GM12878 (cell line): ENCODE data around the gene FZD8. TPM values are rescaled to one million over a fixed set of nuclear protein-coding genes. Genes with fewer than 3 reads are reported as not detected.

Experiments used
- ATAC-seq: fragments of 200-7000 bp; cut with Tn5 transposase; 3 replicates; pipeline ENCODE4 v1.9.1; 2020; ENCODE audit warnings: mild to moderate bottlenecking, moderate library complexity
- Bru-seq: library from RNA; stranded (reverse); fragments of 400-500 nt; gene quantifications from one replicate; lab custom pipeline; 2021; lab: Mats Ljungman, UMichigan
- BruChase-seq, 2 experiments: library from RNA; stranded (reverse); fragments of 400-500 nt; gene quantifications; one replicate each; lab custom pipeline; 2021; lab: Mats Ljungman, UMichigan
- BruUV-seq: library from RNA; stranded (reverse); fragments of 400-500 nt; replicated peaks from 2 replicates; lab custom pipeline; 2021; lab: Mats Ljungman, UMichigan
- CTCF ChIA-PET: fragments of 300-600 bp; sonication (Branson Sonifier 250); formaldehyde crosslinking; extraction: SDS; loops from one replicate; lab custom pipeline; 2021; ENCODE audit warnings: inconsistent platforms; lab: Yijun Ruan, JAX
- POLR2A ChIA-PET: fragments of 350-600 bp; formaldehyde crosslinking; extraction: SDS; loops from one replicate; lab custom pipeline; 2021; ENCODE audit warnings: inconsistent platforms; lab: Charles Lee
- RAD21 ChIA-PET: fragments of 300-600 bp; sonication (Branson Sonifier 250); formaldehyde crosslinking; loops from one replicate; lab custom pipeline; 2023; ENCODE audit warnings: antibody characterized with exemption; ENCODE audit not compliant: unreplicated experiment; lab: Charles Lee
- SMC1A ChIA-PET: fragments of 300-600 bp; sonication (Branson Sonifier 250); formaldehyde crosslinking; loops from one replicate; lab custom pipeline; 2023; ENCODE audit not compliant: unreplicated experiment, uncharacterized antibody; lab: Charles Lee
- DNase-seq: peaks from one replicate; pipeline ENCODE4 v3.0.0-alpha.2; 2011; ENCODE audit warnings: low read depth, low spot score
- FAIRE-seq: peaks from 3 replicates; lab custom pipeline; 2011; peaks lifted over from hg19 to GRCh38; lab: Jason Lieb, UNC
- H2AFZ ChIP-seq: 2 replicates; pipeline ENCODE4 v1.6.0; 2011; ENCODE audit warnings: low read depth, low read length, control low read depth; ENCODE audit not compliant: control insufficient read depth
- H3K27ac ChIP-seq: 2 replicates; pipeline ENCODE4 v1.5.1; 2011; ENCODE audit warnings: control low read depth; ENCODE audit not compliant: control insufficient read depth, insufficient read depth
- H3K27me3 ChIP-seq, 2 experiments: replicated peaks in 1 of 2; 2 replicates each; pipeline versions ENCODE4 v1.6.0 to v1.6.1; 2011; ENCODE audit warnings: low read length in 1 of 2; ENCODE audit not compliant: control insufficient read depth in 2 of 2, insufficient read depth in 2 of 2
- H3K36me3 ChIP-seq, 2 experiments: 2 replicates each; pipeline ENCODE4 v1.5.1; 2011; ENCODE audit warnings: low read length in 1 of 2; ENCODE audit not compliant: control insufficient read depth in 2 of 2, insufficient read depth in 2 of 2
- H3K4me1 ChIP-seq: 2 replicates; pipeline ENCODE4 v1.6.1; 2011; ENCODE audit warnings: mild to moderate bottlenecking, low read length, moderate library complexity, mixed read lengths; ENCODE audit not compliant: control insufficient read depth, insufficient read depth
- H3K4me2 ChIP-seq: 2 replicates; pipeline ENCODE4 v1.6.0; 2011; ENCODE audit warnings: control low read depth; ENCODE audit not compliant: control insufficient read depth, insufficient read depth
- H3K4me3 ChIP-seq: fragments of 200-600 bp; sonication (generic); 2 replicates; pipeline ENCODE4 v1.5.1; 2016
- H3K79me2 ChIP-seq: 2 replicates; pipeline ENCODE4 v1.6.0; 2011; ENCODE audit warnings: low read length; ENCODE audit not compliant: control insufficient read depth, insufficient read depth
- H3K9ac ChIP-seq: 2 replicates; pipeline ENCODE4 v1.8.0; 2011; ENCODE audit warnings: low read length, control low read depth, mixed read lengths; ENCODE audit not compliant: control insufficient read depth, insufficient read depth
- H3K9me3 ChIP-seq: replicated peaks from 3 replicates; pipeline ENCODE4 v1.5.1; 2011; ENCODE audit warnings: mild to moderate bottlenecking, low read length; ENCODE audit not compliant: control insufficient read depth, insufficient read depth
- H4K20me1 ChIP-seq: 2 replicates; pipeline ENCODE4 v1.6.0; 2011; ENCODE audit not compliant: control insufficient read depth, insufficient read depth
- RAD51 ChIP-seq: fragments of 450-650 bp; IDR thresholded peaks from 2 replicates; pipeline ENCODE4 v1.6.1; 2016; ENCODE audit warnings: moderate library complexity, mild to moderate bottlenecking, inconsistent platforms
- SMC3 ChIP-seq: IDR thresholded peaks from 2 replicates; pipeline ENCODE4 v1.6.1; 2011; ENCODE audit warnings: low read length, improper control_type of control experiment, borderline replicate concordance
- SREBF1 ChIP-seq: IDR thresholded peaks from 2 replicates; pipeline ENCODE4 v1.6.1; 2012; ENCODE audit warnings: mild to moderate bottlenecking, low read length
- TCF12 ChIP-seq: IDR thresholded peaks from 2 replicates; pipeline ENCODE4 v1.6.1; 2011; ENCODE audit warnings: low read depth, mild to moderate bottlenecking, low read length
- WGBS: methylation state at CpG from one replicate; pipeline ENCODE4 v1.1.6; 2016; ENCODE audit warnings: low lambda C conversion rate; ENCODE audit not compliant: insufficient replicate concordance, insufficient coverage; ENCODE audit errors: missing lambda C conversion rate; 5-methylcytosine and 5-hydroxymethylcytosine counted together
- in situ Hi-C: fragments of 300-500 bp; cut with MboI; formaldehyde crosslinking; loops from 9 replicates; pipeline ENCODE4 v1.14.3; 2018; ENCODE audit warnings: mixed read lengths
- intact Hi-C: fragments of 100-400 bp; cut with micrococcal nuclease; formaldehyde crosslinking; loops from one replicate; pipeline ENCODE4 v1.14.2; 2022; ENCODE audit not compliant: unreplicated experiment
- long read RNA-seq, 2 experiments: library from polyadenylated mRNA; unstranded; transcript quantifications; one replicate each; pipeline ENCODE4 v2.0.0, GENCODE V29; 2019 to 2020
- polyA minus RNA-seq, 3 experiments: library from RNA; depleted of rRNA, polyadenylated mRNA; stranded (reverse); fragments of >200 nt; gene quantifications; 2 replicates each; pipeline ENCODE4 v1.2.3, GENCODE V29; 2011
- polyA plus RNA-seq, 11 experiments: library from polyadenylated mRNA; depleted of rRNA in 4 of 11; unstranded in 6 of 11; stranded (reverse) in 5 of 11; fragments of >200 nt; fragmentation: Nextera tagmentation in 4 of 11; fragmentation: Illumina TruSeq in 1 of 11; extraction: Ambion mirVana in 4 of 11; extraction: Trizol in 1 of 11; gene quantifications; 1 replicate in 1 of 11; 2 replicates in 10 of 11; pipeline versions ENCODE4 v1.2.1 to v1.2.3, GENCODE V29; 2011 to 2016; ENCODE audit warnings: inconsistent platforms in 2 of 11, missing spikeins in 2 of 11, low read depth in 1 of 11
- total RNA-seq, 4 experiments: library from RNA; depleted of rRNA in 3 of 4; stranded (reverse); fragments of >200 nt in 3 of 4; fragmentation: Illumina TruSeq in 1 of 4; extraction: Trizol in 1 of 4; gene quantifications; 2 replicates each; pipeline versions ENCODE4 v1.2.1 to v1.2.3, GENCODE V29; 2013 to 2021
- TF ChIP-seq, protein P1 (sequence below), 3 experiments: IDR thresholded peaks in 2 of 3; conservative IDR thresholded peaks in 1 of 3; 2 replicates each; pipeline ENCODE4 v1.5.1; 2011; ENCODE audit warnings: low read depth in 3 of 3, low read length in 3 of 3, mild to moderate bottlenecking in 3 of 3, control low read depth in 2 of 3, moderate library complexity in 2 of 3, inconsistent platforms in 1 of 3, mixed read lengths in 1 of 3; ENCODE audit not compliant: control insufficient read depth in 2 of 3, insufficient read depth in 1 of 3; ENCODE audit errors: extremely low read depth in 1 of 3
- TF ChIP-seq, protein P2 (sequence below): fragments of 450-650 bp; IDR thresholded peaks from 2 replicates; pipeline ENCODE4 v1.6.1; 2017; ENCODE audit warnings: mild to moderate bottlenecking
- TF ChIP-seq, protein P3 (sequence below): fragments of 450-650 bp; IDR thresholded peaks from 2 replicates; pipeline ENCODE4 v1.6.1; 2016; ENCODE audit warnings: mild to moderate bottlenecking
- TF ChIP-seq, protein P4 (sequence below): fragments of 450-650 bp; IDR thresholded peaks from 2 replicates; pipeline ENCODE4 v1.6.1; 2017; ENCODE audit warnings: borderline replicate concordance

The FZD8 gene, protein sequence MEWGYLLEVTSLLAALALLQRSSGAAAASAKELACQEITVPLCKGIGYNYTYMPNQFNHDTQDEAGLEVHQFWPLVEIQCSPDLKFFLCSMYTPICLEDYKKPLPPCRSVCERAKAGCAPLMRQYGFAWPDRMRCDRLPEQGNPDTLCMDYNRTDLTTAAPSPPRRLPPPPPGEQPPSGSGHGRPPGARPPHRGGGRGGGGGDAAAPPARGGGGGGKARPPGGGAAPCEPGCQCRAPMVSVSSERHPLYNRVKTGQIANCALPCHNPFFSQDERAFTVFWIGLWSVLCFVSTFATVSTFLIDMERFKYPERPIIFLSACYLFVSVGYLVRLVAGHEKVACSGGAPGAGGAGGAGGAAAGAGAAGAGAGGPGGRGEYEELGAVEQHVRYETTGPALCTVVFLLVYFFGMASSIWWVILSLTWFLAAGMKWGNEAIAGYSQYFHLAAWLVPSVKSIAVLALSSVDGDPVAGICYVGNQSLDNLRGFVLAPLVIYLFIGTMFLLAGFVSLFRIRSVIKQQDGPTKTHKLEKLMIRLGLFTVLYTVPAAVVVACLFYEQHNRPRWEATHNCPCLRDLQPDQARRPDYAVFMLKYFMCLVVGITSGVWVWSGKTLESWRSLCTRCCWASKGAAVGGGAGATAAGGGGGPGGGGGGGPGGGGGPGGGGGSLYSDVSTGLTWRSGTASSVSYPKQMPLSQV
- total RNA-seq (2013; cell fraction: nucleolus; rRNA removed) = not detected in 2 replicates
- total RNA-seq (2014; rRNA removed) (0.44 and 0.51 TPM in 2 replicates), total RNA-seq (2014; rRNA removed; fragmentation: Illumina TruSeq; extraction: Trizol) (0.09 TPM in 2 replicates), total RNA-seq (2021) (0.37 and 0.72 TPM in 2 replicates), polyA plus RNA-seq (2011; rRNA removed) (0.43 and 0.53 TPM in 2 replicates), polyA plus RNA-seq (2014; fragmentation: Illumina TruSeq; extraction: Trizol) (0.03 TPM in 1 of 2 replicates, not detected in the other), polyA plus RNA-seq (2014; fragmentation: Nextera tagmentation; extraction: Ambion mirVana) (under 1 TPM in 1 of 2 experiments, not detected in 1; 0.04 TPM), polyA plus RNA-seq (2014; rRNA removed) (0.08 and 0.10 TPM in 2 replicates), polyA plus RNA-seq (2016; fragmentation: Nextera tagmentation; extraction: Ambion mirVana) (not detected), polyA minus RNA-seq (2011; rRNA and poly(A)+ RNA removed) (1.1 and 2.2 TPM in 2 replicates), Bru-seq, nascent RNA (percentile 31 among the genes with signal in this experiment), BruChase-seq, experiment 1, labeled RNA remaining after a 6-hour chase (not detected), BruChase-seq, experiment 2, labeled RNA remaining after a 2-hour chase (percentile 9 among the genes with signal in this experiment)
- not detected for polyA plus RNA-seq (2011; ENCODE audit: low read depth)
- 0.55 and 0.85 TPM in 2 replicates for polyA plus RNA-seq (2011; cell fraction: cytosol; rRNA removed)
- 2.6 and 3.1 TPM in 2 replicates for polyA plus RNA-seq (2011; cell fraction: nucleus; rRNA removed)
- 0.08 and 0.12 TPM in 2 replicates for polyA plus RNA-seq (2012)
- polyA minus RNA-seq (2011; cell fraction: cytosol; rRNA and poly(A)+ RNA removed) = 0.94 and 1.5 TPM in 2 replicates
- 5.0 and 8.9 TPM in 2 replicates for polyA minus RNA-seq (2011; cell fraction: nucleus; rRNA and poly(A)+ RNA removed)
- long read RNA-seq, experiment 1 = 0 reads
- long read RNA-seq, experiment 2, full-length matches to known transcripts = 1 of 1 reads
- long read RNA-seq, experiment 2, partial matches to known transcripts = 0 of 1 reads
- long read RNA-seq, experiment 2, other reads (novel, unspliced or antisense) = 0 of 1 reads

DNA sequence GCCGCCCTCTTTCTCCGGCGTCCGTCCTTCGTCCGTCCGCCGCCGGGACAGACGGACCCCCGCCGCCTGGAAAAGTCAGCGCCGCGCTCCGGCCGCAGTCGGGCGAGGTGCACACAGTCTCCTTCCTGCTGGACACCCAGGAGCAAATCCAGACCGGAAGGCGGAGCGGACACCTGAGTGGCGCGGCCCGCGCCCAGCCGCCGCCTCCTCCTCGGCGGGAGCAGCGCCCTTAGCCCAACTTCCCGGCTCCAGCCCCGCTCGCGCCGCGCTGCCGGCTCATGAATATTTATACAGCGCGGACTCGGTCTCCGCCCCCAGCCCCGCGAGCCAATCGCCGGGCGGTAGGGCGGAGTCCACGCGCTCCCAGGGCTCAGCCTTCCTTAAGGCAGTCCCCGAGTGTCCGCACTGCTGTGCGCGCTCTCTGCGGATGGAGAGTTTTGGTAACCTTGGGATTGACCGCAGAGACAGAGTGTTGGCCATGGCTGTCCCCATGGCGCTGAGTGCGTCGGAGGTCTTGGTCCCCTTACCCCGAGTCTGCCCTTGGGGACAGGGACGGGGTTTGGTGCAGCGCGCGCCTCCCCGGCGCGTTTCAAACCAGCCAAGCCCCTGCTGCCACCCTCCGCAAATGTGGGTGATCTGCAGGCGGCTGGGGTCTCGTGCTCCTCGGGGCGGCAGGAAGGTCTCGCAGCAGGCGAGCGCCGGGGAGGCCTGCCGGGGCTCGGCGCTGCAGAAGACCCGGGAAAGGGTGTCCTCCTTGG is at the start of gene FZD8:
TSS of gene FZD8 (minus strand) at position 262 of the 758 bp plus-strand sequence. CDS start 867 bp downstream, outside the sequence.
- ChIA-PET CTCF (no interaction called here), POLR2A (no interaction called here), RAD21 (no interaction called here), SMC1A (no interaction called here)
- intact Hi-C loops = no loop called here
- H4K20me1 ChIP-seq = no peaks in the 10 kb centered on the region
- H3K9ac ChIP-seq = no peak within 1 kb of the TSS
- BruUV-seq = no TSS peak
- peak within 1 kb of the TSS; percentile 65 for H2AFZ ChIP-seq
- H3K27ac ChIP-seq = no peak within 1 kb of the TSS
- peak within 1 kb of the TSS; percentile 67 for H3K4me3 ChIP-seq
- ATAC-seq (peak; percentile 92), DNase-seq (no peak), FAIRE-seq (no peak)
- H3K36me3 ChIP-seq = no peaks in the 10 kb centered on the region
- H3K4me2 ChIP-seq = peak within 1 kb of the TSS; percentile 77
- no peaks in the 10 kb centered on the region; the same call in 2 of the 3 replicates for H3K9me3 ChIP-seq
- H3K79me2 ChIP-seq = no peaks in the 10 kb centered on the region
- peaks cover 0 to 8% of the 10 kb centered on the region in 2 experiments for H3K27me3 ChIP-seq
- 0 out of 2 replicates have a peak, but pooled peaks cover 3% of the 10 kb centered on the region for H3K4me1 ChIP-seq
- in situ Hi-C loops = no loop called here
- WGBS = 1% methylated on average over 66 of the region's 80 CpGs
- TF ChIP-seq, protein P1, sequence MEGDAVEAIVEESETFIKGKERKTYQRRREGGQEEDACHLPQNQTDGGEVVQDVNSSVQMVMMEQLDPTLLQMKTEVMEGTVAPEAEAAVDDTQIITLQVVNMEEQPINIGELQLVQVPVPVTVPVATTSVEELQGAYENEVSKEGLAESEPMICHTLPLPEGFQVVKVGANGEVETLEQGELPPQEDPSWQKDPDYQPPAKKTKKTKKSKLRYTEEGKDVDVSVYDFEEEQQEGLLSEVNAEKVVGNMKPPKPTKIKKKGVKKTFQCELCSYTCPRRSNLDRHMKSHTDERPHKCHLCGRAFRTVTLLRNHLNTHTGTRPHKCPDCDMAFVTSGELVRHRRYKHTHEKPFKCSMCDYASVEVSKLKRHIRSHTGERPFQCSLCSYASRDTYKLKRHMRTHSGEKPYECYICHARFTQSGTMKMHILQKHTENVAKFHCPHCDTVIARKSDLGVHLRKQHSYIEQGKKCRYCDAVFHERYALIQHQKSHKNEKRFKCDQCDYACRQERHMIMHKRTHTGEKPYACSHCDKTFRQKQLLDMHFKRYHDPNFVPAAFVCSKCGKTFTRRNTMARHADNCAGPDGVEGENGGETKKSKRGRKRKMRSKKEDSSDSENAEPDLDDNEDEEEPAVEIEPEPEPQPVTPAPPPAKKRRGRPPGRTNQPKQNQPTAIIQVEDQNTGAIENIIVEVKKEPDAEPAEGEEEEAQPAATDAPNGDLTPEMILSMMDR (IDR thresholded peaks at IDR 0.05 in 2 of 3, conservative IDR thresholded peaks at IDR 0.05 in 1 of 3; ENCODE audit: control insufficient read depth in 2 of 3, extremely low read depth in 1 of 3, insufficient read depth in 1 of 3, low read depth in 3 of 3, low read length in 3 of 3) = no peak
- TF ChIP-seq, protein P2, sequence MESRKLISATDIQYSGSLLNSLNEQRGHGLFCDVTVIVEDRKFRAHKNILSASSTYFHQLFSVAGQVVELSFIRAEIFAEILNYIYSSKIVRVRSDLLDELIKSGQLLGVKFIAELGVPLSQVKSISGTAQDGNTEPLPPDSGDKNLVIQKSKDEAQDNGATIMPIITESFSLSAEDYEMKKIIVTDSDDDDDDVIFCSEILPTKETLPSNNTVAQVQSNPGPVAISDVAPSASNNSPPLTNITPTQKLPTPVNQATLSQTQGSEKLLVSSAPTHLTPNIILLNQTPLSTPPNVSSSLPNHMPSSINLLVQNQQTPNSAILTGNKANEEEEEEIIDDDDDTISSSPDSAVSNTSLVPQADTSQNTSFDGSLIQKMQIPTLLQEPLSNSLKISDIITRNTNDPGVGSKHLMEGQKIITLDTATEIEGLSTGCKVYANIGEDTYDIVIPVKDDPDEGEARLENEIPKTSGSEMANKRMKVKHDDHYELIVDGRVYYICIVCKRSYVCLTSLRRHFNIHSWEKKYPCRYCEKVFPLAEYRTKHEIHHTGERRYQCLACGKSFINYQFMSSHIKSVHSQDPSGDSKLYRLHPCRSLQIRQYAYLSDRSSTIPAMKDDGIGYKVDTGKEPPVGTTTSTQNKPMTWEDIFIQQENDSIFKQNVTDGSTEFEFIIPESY = no peak
- TF ChIP-seq SREBF1 = no peak
- no peak for TF ChIP-seq SMC3
- TF ChIP-seq, protein P3, sequence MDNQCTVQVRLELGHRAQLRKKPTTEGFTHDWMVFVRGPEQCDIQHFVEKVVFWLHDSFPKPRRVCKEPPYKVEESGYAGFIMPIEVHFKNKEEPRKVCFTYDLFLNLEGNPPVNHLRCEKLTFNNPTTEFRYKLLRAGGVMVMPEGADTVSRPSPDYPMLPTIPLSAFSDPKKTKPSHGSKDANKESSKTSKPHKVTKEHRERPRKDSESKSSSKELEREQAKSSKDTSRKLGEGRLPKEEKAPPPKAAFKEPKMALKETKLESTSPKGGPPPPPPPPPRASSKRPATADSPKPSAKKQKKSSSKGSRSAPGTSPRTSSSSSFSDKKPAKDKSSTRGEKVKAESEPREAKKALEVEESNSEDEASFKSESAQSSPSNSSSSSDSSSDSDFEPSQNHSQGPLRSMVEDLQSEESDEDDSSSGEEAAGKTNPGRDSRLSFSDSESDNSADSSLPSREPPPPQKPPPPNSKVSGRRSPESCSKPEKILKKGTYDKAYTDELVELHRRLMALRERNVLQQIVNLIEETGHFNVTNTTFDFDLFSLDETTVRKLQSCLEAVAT = no peak
- TF ChIP-seq, protein P4, sequence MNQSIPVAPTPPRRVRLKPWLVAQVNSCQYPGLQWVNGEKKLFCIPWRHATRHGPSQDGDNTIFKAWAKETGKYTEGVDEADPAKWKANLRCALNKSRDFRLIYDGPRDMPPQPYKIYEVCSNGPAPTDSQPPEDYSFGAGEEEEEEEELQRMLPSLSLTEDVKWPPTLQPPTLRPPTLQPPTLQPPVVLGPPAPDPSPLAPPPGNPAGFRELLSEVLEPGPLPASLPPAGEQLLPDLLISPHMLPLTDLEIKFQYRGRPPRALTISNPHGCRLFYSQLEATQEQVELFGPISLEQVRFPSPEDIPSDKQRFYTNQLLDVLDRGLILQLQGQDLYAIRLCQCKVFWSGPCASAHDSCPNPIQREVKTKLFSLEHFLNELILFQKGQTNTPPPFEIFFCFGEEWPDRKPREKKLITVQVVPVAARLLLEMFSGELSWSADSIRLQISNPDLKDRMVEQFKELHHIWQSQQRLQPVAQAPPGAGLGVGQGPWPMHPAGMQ = no peak
- peak; percentile 4; the same call in 1 of the 2 replicates for TF ChIP-seq TCF12
- no peak for TF ChIP-seq RAD51
